ENCODE measurements around the gene PDZRN4.

The PDZRN4 gene

GRCh38 chr12:41365653-41366171, 177.6 kb downstream of the PDZRN4 start:
- peak; percentile 42 to 73 for DNase-seq

GRCh38 chr12:41367726-41368405, 179.7 kb downstream of the PDZRN4 start:
- DNase-seq: no peak

- no peak for DNase-seq
Measured at GRCh38 chr12:41380878-41381277, 192.8 kb downstream of the PDZRN4 start.

GRCh38 chr12:41402801-41403200, 214.7 kb downstream of the PDZRN4 start:
- no peak for DNase-seq

- DNase-seq: no peak
Measured at GRCh38 chr12:41407232-41407799, 219.2 kb downstream of the PDZRN4 start.

- no peak for DNase-seq
Measured at GRCh38 chr12:41409628-41410027, 221.5 kb downstream of the PDZRN4 start.

- no peak for DNase-seq
Measured at GRCh38 chr12:41418586-41418985, 230.5 kb downstream of the PDZRN4 start.

- peak in 1 of 2 experiments; percentile 57 for DNase-seq
Measured at GRCh38 chr12:41419131-41419893, 231.2 kb downstream of the PDZRN4 start.

GRCh38 chr12:41424651-41425050, 236.5 kb downstream of the PDZRN4 start:
- no peak for DNase-seq

- DNase-seq: no peak
Measured at GRCh38 chr12:41433460-41433859, 245.3 kb downstream of the PDZRN4 start.

GRCh38 chr12:41436076-41436475, 248.0 kb downstream of the PDZRN4 start:
- no peak for DNase-seq

GRCh38 chr12:41437563-41437962, 249.4 kb downstream of the PDZRN4 start:
- DNase-seq: no peak

- DNase-seq: no peak
Measured at GRCh38 chr12:41438854-41439541, 250.9 kb downstream of the PDZRN4 start.

GRCh38 chr12:41439801-41440200, 251.7 kb downstream of the PDZRN4 start:
- DNase-seq: no peak

- no peak for DNase-seq
Measured at GRCh38 chr12:41441180-41441579, 253.1 kb downstream of the PDZRN4 start.

- no peak for DNase-seq
Measured at GRCh38 chr12:41442896-41443295, 254.8 kb downstream of the PDZRN4 start.

- no peak for DNase-seq
Measured at GRCh38 chr12:41443690-41444089, 255.6 kb downstream of the PDZRN4 start.

- no peak for DNase-seq
Measured at GRCh38 chr12:41452838-41453407, 264.8 kb downstream of the PDZRN4 start.

GRCh38 chr12:41453409-41453808, 265.3 kb downstream of the PDZRN4 start:
- DNase-seq: no peak

GRCh38 chr12:41459111-41459905, 271.2 kb downstream of the PDZRN4 start:
- DNase-seq: no peak

GRCh38 chr12:41459906-41460214, 271.7 kb downstream of the PDZRN4 start:
- no peak for DNase-seq

GRCh38 chr12:41460906-41461305, 272.8 kb downstream of the PDZRN4 start:
- no peak for DNase-seq

Measured in NCI-H2081 (cell line).